Activated T-cell treated with anti-CD3 and anti-CD28 coated beads, Interleukin-2, amount 50 U/mL, for 48 hours (primary cell): ENCODE results near the gene ZNF175.
"Not testable (repeated sequence)": the region's sequence is repeated elsewhere in the genome, so short reads cannot be mapped to it uniquely, and the experiment has no call there.

Experiments
- DNase-seq, 2 experiments: peaks; one replicate each; pipeline ENCODE4 v3.0.0-alpha.2; 2020

The ZNF175 gene

GRCh38 chr19:51593138-51593890 lies 22.2 kb downstream of the ZNF175 start:
- no peak for DNase-seq

- DNase-seq, result peak; percentile 95 to 97
Observed at GRCh38 chr19:51593969-51594773, 23.1 kb downstream of the ZNF175 start.

- DNase-seq, result no peak
Observed at GRCh38 chr19:51594774-51595109, 23.7 kb downstream of the ZNF175 start.

- DNase-seq, result no peak
Observed at GRCh38 chr19:51595190-51596175, 24.4 kb downstream of the ZNF175 start.

GRCh38 chr19:51598159-51598915 lies 27.3 kb downstream of the ZNF175 start:
- no peak for DNase-seq

GRCh38 chr19:51599084-51599483 lies 28.0 kb downstream of the ZNF175 start:
- no peak for DNase-seq

- DNase-seq, result no peak
Observed at GRCh38 chr19:51600940-51601580, 30.0 kb downstream of the ZNF175 start.

GRCh38 chr19:51602189-51602854 lies 31.2 kb downstream of the ZNF175 start:
- no peak for DNase-seq

- DNase-seq, result peak; percentile 58 to 62
Observed at GRCh38 chr19:51607077-51607476, 36.0 kb downstream of the ZNF175 start.

- peak; percentile 78 to 82 for DNase-seq
Observed at GRCh38 chr19:51607920-51608562, 37.0 kb downstream of the ZNF175 start.

GRCh38 chr19:51610576-51610975 lies 39.5 kb downstream of the ZNF175 start:
- DNase-seq, result no peak

- DNase-seq, result no peak
Observed at GRCh38 chr19:51614789-51615188, 43.7 kb downstream of the ZNF175 start.

GRCh38 chr19:51615991-51616390 lies 44.9 kb downstream of the ZNF175 start:
- no peak for DNase-seq

GRCh38 chr19:51621178-51621577 lies 50.1 kb downstream of the ZNF175 start:
- DNase-seq, result no peak

GRCh38 chr19:51626675-51627074 lies 55.6 kb downstream of the ZNF175 start:
- DNase-seq, result no peak

- DNase-seq, result no peak
Observed at GRCh38 chr19:51627491-51628138, 56.5 kb downstream of the ZNF175 start.

- no peak for DNase-seq
Observed at GRCh38 chr19:51628153-51628939, 57.3 kb downstream of the ZNF175 start.

GRCh38 chr19:51630315-51630714 lies 59.2 kb downstream of the ZNF175 start, which contains the start of gene SIGLEC5:
SIGLEC5 (minus strand) TSS chr19:51630401; CDS start chr19:51630335, 66 bp downstream.
- not testable (repeated sequence) for DNase-seq

- DNase-seq, result no peak
Observed at GRCh38 chr19:51632126-51632525, 61.0 kb downstream of the ZNF175 start.
